HL-60 (cell line): ENCODE results near the gene EOLA1.

ENCODE experiments used
- GABPA ChIP-seq: IDR thresholded peaks from 2 replicates; pipeline ENCODE4 v1.6.1; 2012; ENCODE audit warnings: low read depth
- POLR2AphosphoS5 ChIP-seq: IDR thresholded peaks from 2 replicates; pipeline ENCODE4 v1.6.1; 2012; ENCODE audit warnings: low read depth
- TF ChIP-seq, protein P1 (sequence below): IDR thresholded peaks from one replicate; pipeline ENCODE4 v1.5.1; 2011; ENCODE audit warnings: low read length, control low read depth, inconsistent platforms; ENCODE audit not compliant: insufficient read depth
- TF ChIP-seq, protein P2 (sequence below): IDR thresholded peaks from 2 replicates; pipeline ENCODE4 v1.6.1; 2012; ENCODE audit warnings: low read depth; ENCODE audit not compliant: insufficient replicate concordance

DNA sequence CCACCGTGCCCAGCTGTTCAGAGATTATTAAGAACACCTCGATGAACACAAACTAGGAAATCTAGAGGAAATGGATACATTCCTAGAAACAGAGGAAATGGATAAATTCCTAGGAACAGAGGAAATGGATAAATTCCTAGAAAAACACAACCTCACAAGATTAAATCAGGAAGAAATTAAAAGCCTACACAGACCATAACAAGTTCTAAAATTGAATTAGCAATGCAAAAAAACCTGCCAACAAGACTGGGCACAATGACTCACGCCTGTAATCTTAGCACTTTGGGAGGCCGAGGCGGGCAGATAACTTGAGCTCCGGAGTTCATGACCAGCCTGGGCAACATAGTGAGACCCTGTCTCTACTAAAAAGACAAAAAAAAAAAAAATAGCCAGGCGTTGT is 22.6 kb upstream of the EOLA1 start:
- TF ChIP-seq, protein P1, sequence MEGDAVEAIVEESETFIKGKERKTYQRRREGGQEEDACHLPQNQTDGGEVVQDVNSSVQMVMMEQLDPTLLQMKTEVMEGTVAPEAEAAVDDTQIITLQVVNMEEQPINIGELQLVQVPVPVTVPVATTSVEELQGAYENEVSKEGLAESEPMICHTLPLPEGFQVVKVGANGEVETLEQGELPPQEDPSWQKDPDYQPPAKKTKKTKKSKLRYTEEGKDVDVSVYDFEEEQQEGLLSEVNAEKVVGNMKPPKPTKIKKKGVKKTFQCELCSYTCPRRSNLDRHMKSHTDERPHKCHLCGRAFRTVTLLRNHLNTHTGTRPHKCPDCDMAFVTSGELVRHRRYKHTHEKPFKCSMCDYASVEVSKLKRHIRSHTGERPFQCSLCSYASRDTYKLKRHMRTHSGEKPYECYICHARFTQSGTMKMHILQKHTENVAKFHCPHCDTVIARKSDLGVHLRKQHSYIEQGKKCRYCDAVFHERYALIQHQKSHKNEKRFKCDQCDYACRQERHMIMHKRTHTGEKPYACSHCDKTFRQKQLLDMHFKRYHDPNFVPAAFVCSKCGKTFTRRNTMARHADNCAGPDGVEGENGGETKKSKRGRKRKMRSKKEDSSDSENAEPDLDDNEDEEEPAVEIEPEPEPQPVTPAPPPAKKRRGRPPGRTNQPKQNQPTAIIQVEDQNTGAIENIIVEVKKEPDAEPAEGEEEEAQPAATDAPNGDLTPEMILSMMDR: no peak
- TF ChIP-seq POLR2AphosphoS5 (no peak), GABPA (no peak)
- TF ChIP-seq, protein P2, sequence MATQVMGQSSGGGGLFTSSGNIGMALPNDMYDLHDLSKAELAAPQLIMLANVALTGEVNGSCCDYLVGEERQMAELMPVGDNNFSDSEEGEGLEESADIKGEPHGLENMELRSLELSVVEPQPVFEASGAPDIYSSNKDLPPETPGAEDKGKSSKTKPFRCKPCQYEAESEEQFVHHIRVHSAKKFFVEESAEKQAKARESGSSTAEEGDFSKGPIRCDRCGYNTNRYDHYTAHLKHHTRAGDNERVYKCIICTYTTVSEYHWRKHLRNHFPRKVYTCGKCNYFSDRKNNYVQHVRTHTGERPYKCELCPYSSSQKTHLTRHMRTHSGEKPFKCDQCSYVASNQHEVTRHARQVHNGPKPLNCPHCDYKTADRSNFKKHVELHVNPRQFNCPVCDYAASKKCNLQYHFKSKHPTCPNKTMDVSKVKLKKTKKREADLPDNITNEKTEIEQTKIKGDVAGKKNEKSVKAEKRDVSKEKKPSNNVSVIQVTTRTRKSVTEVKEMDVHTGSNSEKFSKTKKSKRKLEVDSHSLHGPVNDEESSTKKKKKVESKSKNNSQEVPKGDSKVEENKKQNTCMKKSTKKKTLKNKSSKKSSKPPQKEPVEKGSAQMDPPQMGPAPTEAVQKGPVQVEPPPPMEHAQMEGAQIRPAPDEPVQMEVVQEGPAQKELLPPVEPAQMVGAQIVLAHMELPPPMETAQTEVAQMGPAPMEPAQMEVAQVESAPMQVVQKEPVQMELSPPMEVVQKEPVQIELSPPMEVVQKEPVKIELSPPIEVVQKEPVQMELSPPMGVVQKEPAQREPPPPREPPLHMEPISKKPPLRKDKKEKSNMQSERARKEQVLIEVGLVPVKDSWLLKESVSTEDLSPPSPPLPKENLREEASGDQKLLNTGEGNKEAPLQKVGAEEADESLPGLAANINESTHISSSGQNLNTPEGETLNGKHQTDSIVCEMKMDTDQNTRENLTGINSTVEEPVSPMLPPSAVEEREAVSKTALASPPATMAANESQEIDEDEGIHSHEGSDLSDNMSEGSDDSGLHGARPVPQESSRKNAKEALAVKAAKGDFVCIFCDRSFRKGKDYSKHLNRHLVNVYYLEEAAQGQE: no peak
